ENCODE data around the gene CPNE4. TPM values are rescaled to one million over a fixed set of nuclear protein-coding genes. Genes with fewer than 3 reads are reported as not detected.

The CPNE4 gene
- total RNA-seq, 1 donor from 2014 or later: 2.7 TPM

GRCh38 chr3:131782751-131783150, 252.1 kb downstream of the CPNE4 start:
- no peak overlapping the region for H3K4me3 Mint-ChIP-seq (ENCODE audit: unreplicated experiment)
- H3K4me1 Mint-ChIP-seq (ENCODE audit: low read depth, unreplicated experiment): no peaks in the 10 kb centered on the region
- peaks cover 3% of the 10 kb centered on the region for H3K9me3 Mint-ChIP-seq (ENCODE audit: unreplicated experiment)

GRCh38 chr3:131778526-131778925, 256.3 kb downstream of the CPNE4 start:
- Mint-ChIP-seq H3K4me1 (ENCODE audit: low read depth, unreplicated experiment) (no peaks in the 10 kb centered on the region), H3K27me3 (ENCODE audit: unreplicated experiment) (no peaks in the 10 kb centered on the region), H3K36me3 (ENCODE audit: unreplicated experiment) (peaks cover 8% of the 10 kb centered on the region), H3K9me3 (ENCODE audit: unreplicated experiment) (peaks cover 1% of the 10 kb centered on the region), H3K27ac (ENCODE audit: unreplicated experiment) (no peak overlapping the region), H3K4me3 (ENCODE audit: unreplicated experiment) (no peak overlapping the region)
- no peak for DNase-seq
- no peak for TF ChIP-seq CTCF (IDR thresholded peaks at IDR 0.05; ENCODE audit: partially characterized antibody, unreplicated experiment)

More at GRCh38 chr3:131782751-131783150, 252.1 kb downstream of the CPNE4 start:
- Mint-ChIP-seq H3K27ac (ENCODE audit: unreplicated experiment) (no peak overlapping the region), H3K27me3 (ENCODE audit: unreplicated experiment) (peaks cover 2% of the 10 kb centered on the region), H3K36me3 (ENCODE audit: unreplicated experiment) (no peaks in the 10 kb centered on the region)
- no peak for TF ChIP-seq CTCF (IDR thresholded peaks at IDR 0.05; ENCODE audit: partially characterized antibody, unreplicated experiment)
- DNase-seq: no peak

- no peaks in the 10 kb centered on the region for H3K4me1 Mint-ChIP-seq (ENCODE audit: low read depth, unreplicated experiment)
- no peak overlapping the region for H3K4me3 Mint-ChIP-seq (ENCODE audit: unreplicated experiment)
- H3K27me3 Mint-ChIP-seq (ENCODE audit: unreplicated experiment): no peaks in the 10 kb centered on the region
- TF ChIP-seq CTCF (IDR thresholded peaks at IDR 0.05; ENCODE audit: partially characterized antibody, unreplicated experiment): no peak
- no peak overlapping the region for H3K27ac Mint-ChIP-seq (ENCODE audit: unreplicated experiment)
- H3K36me3 Mint-ChIP-seq (ENCODE audit: unreplicated experiment): peaks cover 8% of the 10 kb centered on the region
- no peak for DNase-seq
- peaks cover 1% of the 10 kb centered on the region for H3K9me3 Mint-ChIP-seq (ENCODE audit: unreplicated experiment)
Measured at GRCh38 chr3:131775650-131776049, 259.2 kb downstream of the CPNE4 start.

GRCh38 chr3:131772269-131773026, 262.4 kb downstream of the CPNE4 start:
- DNase-seq: no peak
- Mint-ChIP-seq H3K27ac (ENCODE audit: unreplicated experiment) (no peak overlapping the region), H3K4me3 (ENCODE audit: unreplicated experiment) (no peak overlapping the region), H3K9me3 (ENCODE audit: unreplicated experiment) (peaks cover 1% of the 10 kb centered on the region), H3K36me3 (ENCODE audit: unreplicated experiment) (peaks cover 8% of the 10 kb centered on the region), H3K27me3 (ENCODE audit: unreplicated experiment) (no peaks in the 10 kb centered on the region), H3K4me1 (ENCODE audit: low read depth, unreplicated experiment) (no peaks in the 10 kb centered on the region)
- no peak for TF ChIP-seq CTCF (IDR thresholded peaks at IDR 0.05; ENCODE audit: partially characterized antibody, unreplicated experiment)

GRCh38 chr3:131762981-131763564, 271.7 kb downstream of the CPNE4 start:
- Mint-ChIP-seq H3K4me3 (ENCODE audit: unreplicated experiment) (no peak overlapping the region), H3K27ac (ENCODE audit: unreplicated experiment) (no peak overlapping the region), H3K36me3 (ENCODE audit: unreplicated experiment) (no peaks in the 10 kb centered on the region), H3K4me1 (ENCODE audit: low read depth, unreplicated experiment) (no peaks in the 10 kb centered on the region), H3K9me3 (ENCODE audit: unreplicated experiment) (no peaks in the 10 kb centered on the region), H3K27me3 (ENCODE audit: unreplicated experiment) (no peaks in the 10 kb centered on the region)
- no peak for TF ChIP-seq CTCF (IDR thresholded peaks at IDR 0.05; ENCODE audit: partially characterized antibody, unreplicated experiment)
- no peak for DNase-seq

Data from glutamatergic neuron (in vitro differentiated cells).